Amygdala (tissue), 56 donors: ENCODE measurements around the gene SLITRK1.

ENCODE experiments used
- DNase-seq, 56 donors: peaks; one replicate each; lab custom pipeline; 2025; lab: John Stamatoyannopoulos, UW

The SLITRK1 gene

GRCh38 chr13:83877651-83878355 lies 4.5 kb downstream of the SLITRK1 start:
- DNase-seq, result peak in 10 of 56 donors; percentile 1 to 42 (median 13)

- no peak for DNase-seq
These were observed 5.7 kb downstream of the SLITRK1 start for GRCh38 chr13:83876546-83876945.

- DNase-seq, result no peak
These were observed 14.6 kb downstream of the SLITRK1 start for GRCh38 chr13:83867708-83868107.

GRCh38 chr13:83865161-83866137 lies 16.8 kb downstream of the SLITRK1 start:
- DNase-seq, result no peak

GRCh38 chr13:83853771-83854170 lies 28.5 kb downstream of the SLITRK1 start:
- no peak for DNase-seq

- no peak for DNase-seq
These were observed 37.2 kb downstream of the SLITRK1 start for GRCh38 chr13:83845106-83845505.

GRCh38 chr13:83839146-83839545 lies 43.1 kb downstream of the SLITRK1 start:
- DNase-seq, result no peak

GRCh38 chr13:83831796-83832195 lies 50.5 kb downstream of the SLITRK1 start:
- DNase-seq, result no peak

GRCh38 chr13:83829810-83830209 lies 52.5 kb downstream of the SLITRK1 start:
- DNase-seq, result no peak

GRCh38 chr13:83827338-83827737 lies 54.9 kb downstream of the SLITRK1 start:
- no peak for DNase-seq
